ENCODE data around the gene LCN10. TPM values are rescaled to one million over a fixed set of nuclear protein-coding genes. Genes with fewer than 3 reads are reported as not detected.

Gene LCN10
- total RNA-seq, 1 donor from 2014 or later, result 1.7 TPM

DNA sequence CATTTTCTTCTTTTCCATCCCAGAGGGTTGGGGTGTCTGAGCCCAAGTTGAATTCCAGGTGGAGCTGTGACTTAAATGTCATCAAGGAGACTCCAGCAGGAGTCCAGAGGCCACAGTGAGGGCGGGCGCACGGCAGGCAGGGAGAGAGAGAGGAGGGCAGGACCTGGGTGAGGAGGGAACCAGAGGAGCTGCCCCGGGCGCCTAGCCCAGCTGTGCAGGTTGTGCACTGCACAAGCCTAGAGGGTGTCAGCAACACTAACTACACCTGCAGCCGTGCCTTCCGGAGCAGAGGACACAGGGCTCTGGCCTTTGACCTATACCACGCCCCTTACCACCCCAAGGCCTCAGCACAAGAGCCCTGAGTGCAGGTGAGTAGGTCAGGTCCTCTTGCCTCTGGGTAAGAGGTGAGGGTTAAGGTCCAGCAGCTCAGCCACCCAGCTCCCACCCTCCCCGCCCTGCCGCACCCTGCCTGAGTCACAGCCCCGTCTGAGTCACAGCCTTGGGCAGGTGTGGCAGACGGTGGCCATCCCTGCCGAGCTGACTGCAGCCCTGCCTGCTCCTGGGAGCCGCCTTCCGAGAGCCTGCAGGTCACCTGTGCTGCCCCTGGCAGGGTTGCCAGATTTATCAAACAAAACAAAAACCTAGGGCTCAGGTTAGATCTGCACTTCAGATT, 49.1 kb downstream of the LCN10 start:
- Mint-ChIP-seq H3K27ac (no peak overlapping the region), H3K4me3 (ENCODE audit: low read depth) (no peak overlapping the region), H3K4me1 (ENCODE audit: low read depth) (no peaks in the 10 kb centered on the region), H3K27me3 (ENCODE audit: low read depth) (peaks cover 2% of the 10 kb centered on the region), H3K36me3 (ENCODE audit: low read depth) (no peaks in the 10 kb centered on the region), H3K9me3 (no peaks in the 10 kb centered on the region)
- no peak for DNase-seq (ENCODE audit: low spot score)
- intact Hi-C loops (cut with micrococcal nuclease), result no loop called here

DNA sequence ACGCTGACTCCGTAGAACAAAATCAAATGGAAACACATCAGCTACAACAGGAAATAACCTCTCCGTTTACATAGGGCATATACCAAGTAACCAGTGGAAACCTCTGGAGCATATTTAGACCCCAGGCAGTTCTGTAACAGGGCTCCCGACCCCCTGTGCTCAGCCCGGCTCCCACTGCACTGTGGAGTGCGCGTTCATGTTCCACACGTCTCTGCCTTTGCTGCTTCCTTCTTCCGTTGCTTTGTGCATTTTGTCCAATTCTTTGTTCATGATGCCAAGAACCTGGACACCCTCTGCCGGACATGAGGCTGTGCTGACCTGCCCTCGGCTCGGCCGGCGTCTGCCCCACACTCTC, 49.6 kb downstream of the LCN10 start:
- Mint-ChIP-seq H3K4me1 (ENCODE audit: low read depth) (no peaks in the 10 kb centered on the region), H3K27ac (no peak overlapping the region), H3K4me3 (ENCODE audit: low read depth) (no peak overlapping the region), H3K36me3 (ENCODE audit: low read depth) (no peaks in the 10 kb centered on the region), H3K27me3 (ENCODE audit: low read depth) (no peaks in the 10 kb centered on the region), H3K9me3 (no peaks in the 10 kb centered on the region)
- intact Hi-C loops (cut with micrococcal nuclease), result no loop called here
- no peak for DNase-seq (ENCODE audit: low spot score)

DNA sequence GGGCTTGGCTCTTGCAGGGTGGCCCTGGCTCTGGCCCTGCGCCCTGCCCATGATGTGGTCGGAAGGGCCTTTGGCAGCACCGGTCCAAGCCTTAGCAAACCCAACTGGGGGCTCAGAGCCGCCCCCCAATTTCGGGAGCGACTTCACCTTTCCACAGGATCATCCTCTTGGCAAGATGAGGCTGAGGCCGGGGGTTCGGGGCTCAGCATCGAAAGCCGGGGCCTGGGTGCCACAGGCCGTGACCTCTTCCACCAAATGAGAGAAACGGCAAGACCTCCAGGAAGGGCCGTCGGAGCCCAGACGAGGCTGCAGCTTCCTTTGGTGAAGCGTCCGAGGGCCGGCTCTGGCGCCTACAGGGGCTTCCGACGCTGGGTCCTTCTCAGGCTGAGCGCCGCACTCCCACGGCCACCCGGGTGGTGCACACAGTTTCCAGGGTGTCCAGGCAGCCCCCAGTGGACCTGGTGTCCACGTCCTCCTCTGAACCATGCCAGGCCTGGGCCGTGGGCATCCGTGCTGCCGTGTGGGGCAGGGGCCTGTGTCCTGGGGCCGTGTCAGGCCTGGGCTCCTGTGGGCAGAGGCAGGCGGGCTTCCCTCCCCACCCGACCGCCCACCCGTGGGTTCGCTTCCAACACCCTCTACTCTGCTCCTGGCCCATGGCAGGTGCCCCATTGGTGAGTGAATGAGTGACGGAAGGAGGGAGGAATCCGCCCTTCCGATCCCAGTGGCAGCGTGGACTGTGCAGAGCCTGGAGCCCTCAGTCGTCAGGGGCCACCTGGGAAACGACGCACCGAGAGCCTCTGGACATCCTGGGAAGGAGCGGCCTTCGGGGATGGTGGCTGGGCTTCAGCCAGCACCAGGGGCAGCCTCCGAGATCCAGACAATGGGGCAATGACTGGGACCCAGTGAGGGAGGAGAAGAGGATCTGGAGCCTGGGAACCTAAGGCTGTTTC, 50.3 kb downstream of the LCN10 start:
- Mint-ChIP-seq H3K27me3 (ENCODE audit: low read depth) (no peaks in the 10 kb centered on the region), H3K9me3 (no peaks in the 10 kb centered on the region), H3K4me3 (ENCODE audit: low read depth) (no peak overlapping the region), H3K27ac (no peak overlapping the region), H3K4me1 (ENCODE audit: low read depth) (no peaks in the 10 kb centered on the region), H3K36me3 (ENCODE audit: low read depth) (no peaks in the 10 kb centered on the region)
- intact Hi-C loops (cut with micrococcal nuclease), result no loop called here
- no peak for DNase-seq (ENCODE audit: low spot score)

DNA sequence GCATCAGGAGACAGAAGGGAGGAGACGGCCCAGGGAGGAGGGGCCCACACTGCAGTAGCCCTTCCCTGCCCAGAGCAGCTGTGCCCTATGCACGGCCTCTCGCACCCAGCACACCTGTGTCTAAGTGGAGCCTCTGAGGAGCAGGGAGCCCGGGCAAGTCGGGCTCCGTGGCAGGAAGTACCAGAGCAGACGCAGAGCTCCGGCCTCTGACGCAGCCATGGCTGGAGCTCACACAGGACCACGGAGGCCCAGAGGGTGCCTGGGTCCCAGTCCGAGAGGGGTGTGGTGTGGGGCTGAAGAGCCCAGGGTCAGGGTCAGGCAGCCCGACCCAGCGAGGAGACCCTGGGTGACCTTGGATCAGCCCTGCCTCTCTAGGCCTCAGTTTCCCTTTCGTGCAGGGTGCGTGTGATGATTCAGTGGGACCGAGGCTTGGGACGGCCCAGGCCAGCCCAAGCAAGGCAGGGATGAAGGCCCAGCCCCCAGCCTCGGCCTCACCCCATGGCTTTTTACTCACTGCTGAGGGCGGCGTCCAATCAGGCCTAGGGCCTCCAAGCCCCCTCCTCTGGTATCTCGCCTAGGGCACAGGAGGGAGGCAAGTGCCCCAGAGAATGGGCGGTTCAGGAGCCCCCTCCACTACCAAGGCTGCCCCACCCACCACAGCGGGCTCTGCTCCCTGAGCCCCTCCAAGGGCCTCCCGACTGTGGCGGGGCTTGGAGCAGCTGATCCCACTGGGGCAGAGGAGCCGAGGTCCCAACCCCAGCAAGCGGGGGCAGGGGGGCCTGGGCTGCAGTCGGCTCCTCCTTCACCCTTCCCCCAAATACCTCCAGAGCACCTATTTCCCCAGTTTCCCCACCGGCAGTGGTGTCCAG, 51.2 kb downstream of the LCN10 start:
- DNase-seq (ENCODE audit: low spot score), result no peak
- H3K36me3 Mint-ChIP-seq (ENCODE audit: low read depth), result no peaks in the 10 kb centered on the region
- no peak overlapping the region for H3K4me3 Mint-ChIP-seq (ENCODE audit: low read depth)
- H3K27me3 Mint-ChIP-seq (ENCODE audit: low read depth), result no peaks in the 10 kb centered on the region
- H3K27ac Mint-ChIP-seq, result no peak overlapping the region
- intact Hi-C loops (cut with micrococcal nuclease), result no loop called here
- H3K9me3 Mint-ChIP-seq, result no peaks in the 10 kb centered on the region
- H3K4me1 Mint-ChIP-seq (ENCODE audit: low read depth), result no peaks in the 10 kb centered on the region

DNA sequence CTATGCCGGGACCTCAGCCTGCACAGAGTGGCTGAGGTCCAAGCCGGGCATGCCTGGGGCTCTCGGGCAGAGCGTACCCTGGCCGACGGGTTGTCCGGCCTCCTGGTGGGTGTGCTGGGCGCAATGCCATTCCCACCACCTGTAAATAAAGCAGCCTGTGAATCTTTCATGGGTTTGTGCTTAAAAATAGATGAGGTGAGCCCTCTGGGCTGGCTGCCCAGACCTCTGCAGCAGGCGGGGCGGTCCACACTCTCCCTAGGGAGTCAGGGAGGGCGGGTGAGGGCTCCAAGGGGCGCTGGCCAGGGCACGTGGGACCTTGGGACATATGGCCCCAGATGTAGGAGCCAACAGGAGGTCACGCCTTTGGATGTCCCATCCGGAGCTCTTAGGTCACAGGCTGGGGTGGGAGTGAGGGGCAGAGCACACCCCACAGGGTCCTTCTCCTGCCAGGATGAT, 51.9 kb downstream of the LCN10 start:
- intact Hi-C loops (cut with micrococcal nuclease), result no loop called here
- H3K36me3 Mint-ChIP-seq (ENCODE audit: low read depth), result no peaks in the 10 kb centered on the region
- H3K27ac Mint-ChIP-seq, result no peak overlapping the region
- H3K27me3 Mint-ChIP-seq (ENCODE audit: low read depth), result no peaks in the 10 kb centered on the region
- no peak overlapping the region for H3K4me3 Mint-ChIP-seq (ENCODE audit: low read depth)
- no peak for DNase-seq (ENCODE audit: low spot score)
- H3K9me3 Mint-ChIP-seq, result no peaks in the 10 kb centered on the region
- H3K4me1 Mint-ChIP-seq (ENCODE audit: low read depth), result peaks cover 2% of the 10 kb centered on the region

DNA sequence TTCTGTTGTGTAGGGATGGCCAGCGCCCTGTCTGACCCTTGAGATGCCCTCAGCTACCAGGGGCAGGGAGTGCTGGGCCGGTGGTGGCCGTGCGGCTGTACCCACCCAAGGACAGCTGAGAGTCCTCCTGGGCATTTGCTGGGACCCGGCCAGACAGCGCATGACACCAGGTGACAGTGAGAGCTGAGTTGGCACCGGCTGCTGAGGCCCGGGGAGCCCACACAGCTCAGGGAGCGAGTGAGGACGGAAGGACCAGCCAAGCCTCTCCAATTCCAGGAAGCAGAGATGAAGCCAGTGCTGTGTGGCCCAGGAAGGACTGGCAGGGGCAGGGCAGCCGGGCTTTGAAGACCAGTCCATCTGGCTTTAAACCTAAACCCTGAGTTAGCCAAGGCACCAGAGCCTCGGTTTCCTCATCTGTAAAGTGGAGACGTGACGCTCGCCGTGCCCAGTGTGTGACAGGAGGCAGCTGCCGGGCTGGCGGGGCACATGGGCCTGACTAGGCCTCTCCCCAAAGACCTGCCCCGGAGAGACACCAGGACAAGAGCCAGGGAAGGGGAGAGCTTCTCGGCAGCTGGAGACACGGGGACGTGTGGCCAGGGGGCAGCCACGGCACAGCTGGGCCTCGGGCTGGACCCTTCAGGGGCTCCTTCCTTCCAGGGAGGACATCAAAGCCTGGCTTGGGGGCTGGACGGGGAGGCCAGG, 52.5 kb downstream of the LCN10 start:
- no peak overlapping the region for H3K27ac Mint-ChIP-seq
- DNase-seq (ENCODE audit: low spot score), result no peak
- peaks cover 2% of the 10 kb centered on the region for H3K4me1 Mint-ChIP-seq (ENCODE audit: low read depth)
- H3K27me3 Mint-ChIP-seq (ENCODE audit: low read depth), result no peaks in the 10 kb centered on the region
- no peaks in the 10 kb centered on the region for H3K9me3 Mint-ChIP-seq
- intact Hi-C loops (cut with micrococcal nuclease), result no loop called here
- H3K4me3 Mint-ChIP-seq (ENCODE audit: low read depth), result no peak overlapping the region
- no peaks in the 10 kb centered on the region for H3K36me3 Mint-ChIP-seq (ENCODE audit: low read depth)

GRCh38 chr9:136689108-136689460, 53.7 kb downstream of the LCN10 start:
- Mint-ChIP-seq H3K27me3 (ENCODE audit: low read depth) (no peaks in the 10 kb centered on the region), H3K4me3 (ENCODE audit: low read depth) (peak overlapping the region; percentile 35), H3K9me3 (no peaks in the 10 kb centered on the region), H3K27ac (no peak overlapping the region), H3K36me3 (ENCODE audit: low read depth) (no peaks in the 10 kb centered on the region), H3K4me1 (ENCODE audit: low read depth) (peaks cover 2% of the 10 kb centered on the region)
- intact Hi-C loops (cut with micrococcal nuclease), result no loop called here
- DNase-seq (ENCODE audit: low spot score), result no peak

DNA sequence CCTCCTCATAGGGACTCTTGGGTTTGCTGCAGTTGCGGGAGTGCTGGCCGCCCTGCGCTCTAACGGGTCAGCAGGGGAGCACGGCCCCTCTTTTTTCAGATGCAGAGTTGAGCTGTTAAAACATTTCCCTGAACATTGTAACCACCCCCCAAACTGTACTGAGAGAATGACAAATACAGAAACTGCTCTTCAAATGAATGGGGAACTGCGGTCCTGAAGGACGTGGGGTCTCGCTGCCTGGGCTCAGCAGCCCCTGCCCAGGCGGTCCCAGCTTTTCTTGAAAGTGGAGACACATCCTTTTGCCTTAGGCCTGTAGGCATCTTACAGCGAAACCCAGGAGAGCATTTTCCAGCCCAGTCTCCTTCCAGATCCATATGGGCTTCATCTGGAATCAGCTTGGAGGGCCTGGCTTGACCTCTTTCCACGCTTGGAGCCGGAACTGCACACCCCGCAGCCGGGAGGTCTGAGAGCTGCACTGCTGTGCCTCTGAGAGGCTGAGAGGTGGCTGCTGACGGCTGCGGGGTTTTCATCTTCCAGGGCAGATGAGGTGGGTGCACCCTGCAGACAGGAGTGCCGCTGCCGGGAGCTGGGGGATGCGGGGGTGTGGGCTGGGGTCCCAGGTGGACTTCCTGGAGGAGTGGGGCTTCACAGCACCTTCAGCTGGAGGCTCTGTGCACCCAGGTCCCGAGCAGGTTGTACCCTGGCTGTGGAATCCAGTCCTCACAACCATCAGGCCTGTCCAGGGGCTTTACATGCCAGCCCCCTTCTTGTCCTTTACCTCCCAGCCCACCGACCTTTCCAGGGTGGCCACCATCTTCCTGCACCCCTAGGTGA, 54.2 kb downstream of the LCN10 start:
- no peaks in the 10 kb centered on the region for H3K36me3 Mint-ChIP-seq (ENCODE audit: low read depth)
- no peaks in the 10 kb centered on the region for H3K9me3 Mint-ChIP-seq
- H3K4me1 Mint-ChIP-seq (ENCODE audit: low read depth), result peaks cover 2% of the 10 kb centered on the region
- peak overlapping the region; percentile 39 for H3K4me3 Mint-ChIP-seq (ENCODE audit: low read depth)
- DNase-seq (ENCODE audit: low spot score), result no peak
- H3K27me3 Mint-ChIP-seq (ENCODE audit: low read depth), result no peaks in the 10 kb centered on the region
- no peak overlapping the region for H3K27ac Mint-ChIP-seq
- intact Hi-C loops (cut with micrococcal nuclease), result no loop called here

Other genes starting within 250 kb of the LCN10 start
- 81.3 and 83.8 TPM in 2 replicates for gene NOTCH1, start 196.9 kb downstream of the LCN10 start, total RNA-seq
- gene EGFL7, start 80.0 kb downstream of the LCN10 start, total RNA-seq, result 2.6 and 2.8 TPM in 2 replicates
- gene AGPAT2, start 55.5 kb downstream of the LCN10 start, total RNA-seq, result 38.3 and 40.5 TPM in 2 replicates
- 3.1 and 3.4 TPM in 2 replicates for gene DIPK1B, start 30.4 kb downstream of the LCN10 start, total RNA-seq
- gene LCN6, start 5.6 kb upstream of the LCN10 start, total RNA-seq, result not detected in 2 replicates
- gene LCN8, start 15.3 kb upstream of the LCN10 start, total RNA-seq, result not detected in 2 replicates
- not detected in 2 replicates for gene LCN15, start 21.6 kb upstream of the LCN10 start, total RNA-seq
- 34.4 and 34.7 TPM in 2 replicates for gene TMEM141, start 48.4 kb upstream of the LCN10 start, total RNA-seq
- 0.11 TPM in 1 of 2 replicates, not detected in the other for gene CCDC183, start 53.4 kb upstream of the LCN10 start, total RNA-seq
- gene RABL6, start 65.0 kb upstream of the LCN10 start, total RNA-seq, result 108 and 111 TPM in 2 replicates
- gene AJM1, start 99.5 kb upstream of the LCN10 start, total RNA-seq, result 5.0 and 5.1 TPM in 2 replicates
- 127 and 133 TPM in 2 replicates for gene PHPT1, start 106.5 kb upstream of the LCN10 start, total RNA-seq
- gene MAMDC4, start 109.4 kb upstream of the LCN10 start, total RNA-seq, result 19.0 and 21.0 TPM in 2 replicates
- gene EDF1, start 123.4 kb upstream of the LCN10 start, total RNA-seq, result 381 and 410 TPM in 2 replicates
- 59.5 and 60.4 TPM in 2 replicates for gene TRAF2, start 143.6 kb upstream of the LCN10 start, total RNA-seq
- 94.4 and 95.9 TPM in 2 replicates for gene FBXW5, start 201.8 kb upstream of the LCN10 start, total RNA-seq
- 0.76 and 0.89 TPM in 2 replicates for gene C8G, start 202.3 kb upstream of the LCN10 start, total RNA-seq
- 2.0 and 2.1 TPM in 2 replicates for gene LCN12, start 209.3 kb upstream of the LCN10 start, total RNA-seq
- gene PTGDS, start 234.6 kb upstream of the LCN10 start, total RNA-seq, result not detected in 2 replicates
- gene LCNL1, start 240.1 kb upstream of the LCN10 start, total RNA-seq, result not detected in 2 replicates
- gene PAXX, start 249.5 kb upstream of the LCN10 start, total RNA-seq, result 60.5 and 72.6 TPM in 2 replicates